Measurements from ENCODE around the gene AASS. TPM values are rescaled to one million over a fixed set of nuclear protein-coding genes. Genes with fewer than 3 reads are reported as not detected.
"Not testable (repeated sequence)": the region's sequence is repeated elsewhere in the genome, so short reads cannot be mapped to it uniquely, and the experiment has no call there.

The AASS gene
- total RNA-seq, 1 experiment from 2014 or later: 12.6 TPM

DNA sequence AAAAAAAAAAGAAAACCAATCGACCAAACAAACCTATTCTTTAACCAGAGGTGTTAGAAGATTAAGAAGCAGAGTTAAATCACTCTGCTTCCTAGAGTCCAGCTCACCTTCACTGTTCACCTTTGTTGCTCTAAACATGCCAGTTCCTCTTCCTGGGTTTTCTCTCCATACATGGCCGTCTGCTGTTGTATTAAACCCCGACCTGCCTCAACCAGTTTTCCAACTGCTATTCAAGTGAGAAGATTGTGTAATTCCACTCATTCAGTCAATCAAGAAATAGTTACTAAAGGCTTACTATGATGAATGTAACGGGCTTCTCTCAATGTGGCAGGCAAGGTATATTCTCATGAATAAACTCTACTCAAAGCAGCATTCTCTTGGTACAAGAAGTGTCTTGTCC, 8.8 kb downstream of the AASS start:
- in situ Hi-C loops (cut with HindIII; ENCODE audit: low pct_unique_long_range_greater_than_20kb, low sequenced_read_pairs): no loop called here
- DNase-seq (ENCODE audit: low read depth, low spot score): no peak

DNA sequence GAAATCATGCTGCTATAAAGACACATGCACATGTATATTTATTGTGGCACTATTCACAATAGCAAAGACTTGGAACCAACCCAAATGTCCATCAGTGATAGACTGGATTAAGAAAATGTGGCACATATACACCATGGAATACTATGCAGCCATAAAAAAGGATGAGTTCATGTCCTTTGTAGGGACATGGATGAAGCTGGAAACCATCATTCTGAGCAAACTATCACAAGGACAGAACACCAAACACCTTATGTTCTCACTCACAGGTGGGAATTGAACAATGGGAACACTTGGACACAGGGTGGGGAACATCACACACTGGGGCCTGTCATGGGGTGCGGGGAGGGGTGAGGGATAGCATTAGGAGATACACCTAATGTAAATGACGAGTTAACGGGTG, 9.3 kb downstream of the AASS start:
- not testable (repeated sequence) for DNase-seq (ENCODE audit: low read depth, low spot score)

GRCh38 chr7:122133477-122133876, 10.6 kb downstream of the AASS start:
- in situ Hi-C loops (cut with HindIII; ENCODE audit: low pct_unique_long_range_greater_than_20kb, low sequenced_read_pairs): no loop called here
- no peak for DNase-seq (ENCODE audit: low read depth, low spot score)

More for the DNA sequence above, 9.3 kb downstream of the AASS start:
- in situ Hi-C loops (cut with HindIII; ENCODE audit: low pct_unique_long_range_greater_than_20kb, low sequenced_read_pairs): not testable (repeated sequence)

DNA sequence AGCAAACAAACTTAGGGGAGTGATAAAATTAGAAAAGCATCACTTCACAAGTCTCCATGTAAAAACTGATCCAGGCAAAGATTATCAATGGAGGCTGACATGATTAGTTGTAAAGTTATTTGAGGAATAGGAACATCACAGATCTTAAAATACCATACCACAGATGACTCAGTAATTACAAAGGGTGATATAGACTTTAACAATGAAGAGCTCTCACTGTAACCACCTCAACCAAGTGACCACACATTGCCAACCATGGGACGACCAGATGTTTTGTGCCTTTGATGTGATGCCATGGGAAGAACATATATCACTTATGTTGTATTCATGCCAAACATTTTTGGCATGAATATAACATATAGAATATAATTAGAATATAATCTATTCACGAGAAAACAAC, 11.7 kb downstream of the AASS start:
- in situ Hi-C loops (cut with HindIII; ENCODE audit: low pct_unique_long_range_greater_than_20kb, low sequenced_read_pairs): no loop called here
- DNase-seq (ENCODE audit: low read depth, low spot score): peak; percentile 16

- DNase-seq (ENCODE audit: low read depth, low spot score): no peak
- in situ Hi-C loops (cut with HindIII; ENCODE audit: low pct_unique_long_range_greater_than_20kb, low sequenced_read_pairs): no loop called here
These were observed 20.3 kb downstream of the AASS start for GRCh38 chr7:122123746-122124145.

GRCh38 chr7:122118757-122119156, 25.3 kb downstream of the AASS start:
- in situ Hi-C loops (cut with HindIII; ENCODE audit: low pct_unique_long_range_greater_than_20kb, low sequenced_read_pairs): no loop called here
- no peak for DNase-seq (ENCODE audit: low read depth, low spot score)

GRCh38 chr7:122103064-122103463, 41.0 kb downstream of the AASS start:
- in situ Hi-C loops (cut with HindIII; ENCODE audit: low pct_unique_long_range_greater_than_20kb, low sequenced_read_pairs): no loop called here
- no peak for DNase-seq (ENCODE audit: low read depth, low spot score)

GRCh38 chr7:122100021-122100420, 44.0 kb downstream of the AASS start:
- no peak for DNase-seq (ENCODE audit: low read depth, low spot score)
- in situ Hi-C loops (cut with HindIII; ENCODE audit: low pct_unique_long_range_greater_than_20kb, low sequenced_read_pairs): no loop called here

DNA sequence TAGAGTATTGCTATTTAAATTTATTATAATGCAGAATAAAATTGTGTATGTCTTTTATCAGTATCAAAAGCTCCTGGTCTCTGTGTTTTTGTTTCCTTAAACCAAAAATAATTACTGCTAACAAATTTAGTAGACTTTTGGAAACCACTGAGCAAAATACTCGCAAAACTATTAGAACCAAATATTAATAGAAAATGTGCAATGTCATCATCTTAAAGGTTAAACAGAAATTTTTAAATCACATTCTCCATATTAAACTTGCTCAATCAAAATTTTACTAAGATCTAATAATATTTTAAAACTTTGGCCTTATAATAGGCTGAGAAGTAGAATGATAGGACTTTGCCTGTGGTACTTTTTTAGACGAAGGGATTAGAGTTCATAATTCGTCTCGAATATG, 48.4 kb downstream of the AASS start:
- in situ Hi-C loops (cut with HindIII; ENCODE audit: low pct_unique_long_range_greater_than_20kb, low sequenced_read_pairs): loop anchor here (25.0 kb wide), 1 partner anchor 442 kb away; no protein-coding TSS in a partner anchor
- no peak for DNase-seq (ENCODE audit: low read depth, low spot score)

GRCh38 chr7:122094549-122094948, 49.5 kb downstream of the AASS start:
- no peak for DNase-seq (ENCODE audit: low read depth, low spot score)
- in situ Hi-C loops (cut with HindIII; ENCODE audit: low pct_unique_long_range_greater_than_20kb, low sequenced_read_pairs): loop anchor here (25.0 kb wide), 1 partner anchor 443 kb away; no protein-coding TSS in a partner anchor

- in situ Hi-C loops (cut with HindIII; ENCODE audit: low pct_unique_long_range_greater_than_20kb, low sequenced_read_pairs): loop anchor here (25.0 kb wide), 1 partner anchor 444 kb away; no protein-coding TSS in a partner anchor
- peak; percentile 86 for DNase-seq (ENCODE audit: low read depth, low spot score)
These were observed 50.9 kb downstream of the AASS start for GRCh38 chr7:122092964-122093797.

DNA sequence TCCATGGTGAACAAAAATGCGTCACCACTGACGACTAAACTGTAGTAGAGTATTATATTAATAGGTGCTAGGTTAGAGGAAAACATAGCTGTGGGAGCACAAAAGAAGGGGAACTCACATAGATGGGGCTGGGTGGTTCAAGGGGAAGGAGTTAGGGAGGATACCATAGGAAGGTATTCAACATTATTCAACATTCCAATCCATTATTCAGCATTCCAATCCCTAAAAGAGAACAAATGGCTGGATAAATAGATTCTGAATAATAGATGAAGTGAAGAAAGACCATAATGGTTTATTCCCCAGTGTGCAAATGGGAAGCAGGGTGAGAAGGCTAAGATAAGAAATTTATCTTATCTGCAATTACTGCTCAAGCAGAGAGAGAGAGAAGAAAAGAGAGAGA, 61.4 kb downstream of the AASS start:
- in situ Hi-C loops (cut with HindIII; ENCODE audit: low pct_unique_long_range_greater_than_20kb, low sequenced_read_pairs): loop anchor here (25.0 kb wide), 1 partner anchor 455 kb away; no protein-coding TSS in a partner anchor
- DNase-seq (ENCODE audit: low read depth, low spot score): no peak

DNA sequence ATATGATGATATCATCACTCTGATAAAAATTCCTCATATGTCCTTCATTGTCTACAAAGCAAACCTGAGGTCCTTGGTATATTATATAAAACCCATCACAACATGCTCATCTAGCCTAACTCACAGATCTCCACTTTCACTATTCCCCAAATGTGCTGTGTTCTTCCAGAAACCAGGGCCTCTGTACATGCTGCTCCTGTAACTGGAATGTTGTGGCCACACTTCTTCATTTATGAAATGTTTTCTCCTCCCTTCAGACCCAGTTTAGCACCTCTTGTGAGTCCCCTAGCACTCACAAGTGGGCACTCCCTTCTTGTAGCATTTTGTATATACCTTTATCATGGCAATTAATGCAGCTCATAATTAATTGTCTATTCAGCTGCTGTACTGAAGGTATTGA, 61.9 kb downstream of the AASS start:
- DNase-seq (ENCODE audit: low read depth, low spot score): no peak
- in situ Hi-C loops (cut with HindIII; ENCODE audit: low pct_unique_long_range_greater_than_20kb, low sequenced_read_pairs): loop anchor here (25.0 kb wide), 1 partner anchor 455 kb away; no protein-coding TSS in a partner anchor

DNA sequence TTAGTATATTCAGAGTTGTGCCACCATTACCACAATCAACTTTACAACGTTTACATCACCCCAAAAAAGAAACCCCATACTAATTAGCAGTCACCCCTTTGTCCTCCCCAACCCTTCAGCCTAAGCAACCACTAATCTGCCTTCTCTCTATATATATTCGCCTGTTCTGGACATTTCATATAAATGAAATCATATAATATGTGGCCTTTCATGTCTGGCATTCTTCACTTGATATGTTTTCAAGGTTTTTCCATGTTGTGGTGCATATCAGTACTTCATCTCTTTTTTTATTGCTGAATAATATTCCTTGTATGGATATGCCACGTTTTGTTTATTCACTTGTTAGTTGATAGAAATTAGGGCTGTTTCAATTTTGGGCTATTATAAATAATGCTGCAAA, 70.4 kb downstream of the AASS start:
- in situ Hi-C loops (cut with HindIII; ENCODE audit: low pct_unique_long_range_greater_than_20kb, low sequenced_read_pairs): no loop called here
- no peak for DNase-seq (ENCODE audit: low read depth, low spot score)

- no peak for DNase-seq (ENCODE audit: low read depth, low spot score)
- in situ Hi-C loops (cut with HindIII; ENCODE audit: low pct_unique_long_range_greater_than_20kb, low sequenced_read_pairs): no loop called here
These were observed 71.0 kb downstream of the AASS start for GRCh38 chr7:122072924-122073599.

DNA sequence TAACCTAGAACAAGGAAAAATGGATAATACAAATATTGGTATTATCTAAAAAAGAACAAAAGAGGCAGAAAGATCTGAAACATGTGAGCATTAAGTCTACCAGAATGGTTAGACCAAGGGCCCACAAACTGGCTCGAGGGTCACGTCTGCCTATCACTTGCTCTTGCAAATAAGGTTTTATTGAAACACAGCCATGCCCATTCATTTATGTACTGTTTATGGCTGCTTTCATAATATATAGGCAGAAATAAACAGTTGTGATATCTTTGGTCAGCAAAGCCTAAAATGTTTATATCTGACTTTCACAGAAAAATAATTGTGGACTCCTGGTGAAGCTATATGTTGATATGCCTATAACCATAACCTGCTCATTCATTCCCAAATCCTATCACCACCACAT, 71.8 kb downstream of the AASS start:
- DNase-seq (ENCODE audit: low read depth, low spot score): no peak
- in situ Hi-C loops (cut with HindIII; ENCODE audit: low pct_unique_long_range_greater_than_20kb, low sequenced_read_pairs): no loop called here

GRCh38 chr7:122070834-122071233, 73.2 kb downstream of the AASS start:
- in situ Hi-C loops (cut with HindIII; ENCODE audit: low pct_unique_long_range_greater_than_20kb, low sequenced_read_pairs): no loop called here
- no peak for DNase-seq (ENCODE audit: low read depth, low spot score)

DNA sequence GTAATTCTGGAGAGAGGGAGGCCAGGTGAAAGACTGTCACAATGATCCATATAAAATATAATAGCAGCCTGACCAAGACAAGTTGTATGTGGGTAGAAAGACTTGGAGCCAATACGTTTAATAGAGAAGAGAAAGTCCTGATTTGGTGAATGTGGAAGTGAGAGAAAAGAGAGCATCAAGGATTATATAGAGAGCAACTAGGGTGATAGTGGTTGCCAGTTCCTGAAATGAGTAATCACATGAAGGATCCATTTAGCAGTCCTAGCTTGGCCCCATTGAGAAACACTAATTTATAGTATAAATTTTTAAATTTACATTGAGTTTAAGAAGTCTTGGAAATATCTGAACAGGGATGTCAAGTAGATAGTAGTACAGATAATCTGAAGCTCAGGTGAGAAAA, 74.0 kb downstream of the AASS start:
- in situ Hi-C loops (cut with HindIII; ENCODE audit: low pct_unique_long_range_greater_than_20kb, low sequenced_read_pairs): no loop called here
- no peak for DNase-seq (ENCODE audit: low read depth, low spot score)

- peak; percentile 54 for DNase-seq (ENCODE audit: low read depth, low spot score)
- in situ Hi-C loops (cut with HindIII; ENCODE audit: low pct_unique_long_range_greater_than_20kb, low sequenced_read_pairs): no loop called here
These were observed 75.0 kb downstream of the AASS start for GRCh38 chr7:122068999-122069398.
